HUES48 (cell line): ENCODE data around the gene ZFAND3.
"Not testable (repeated sequence)": the region's sequence is repeated elsewhere in the genome, so short reads cannot be mapped to it uniquely, and the experiment has no call there.

Experiments used
- H3K27ac ChIP-seq: one replicate; pipeline ENCODE4 v1.7.0; 2013; ENCODE audit warnings: low read depth, low read length, inconsistent platforms
- H3K27me3 ChIP-seq: 2 replicates; pipeline ENCODE4 v1.6.1; 2013; ENCODE audit warnings: mild to moderate bottlenecking, low read length; ENCODE audit not compliant: control insufficient read depth, insufficient read depth
- H3K36me3 ChIP-seq: 2 replicates; pipeline ENCODE4 v1.6.1; 2013; ENCODE audit warnings: low read length; ENCODE audit not compliant: control insufficient read depth, insufficient read depth
- H3K4me1 ChIP-seq: 2 replicates; pipeline ENCODE4 v1.6.1; 2013; ENCODE audit warnings: mild to moderate bottlenecking, low read length; ENCODE audit not compliant: control insufficient read depth, insufficient read depth
- H3K4me3 ChIP-seq: 2 replicates; pipeline ENCODE4 v1.5.1; 2013; ENCODE audit warnings: mild to moderate bottlenecking, low read depth, low read length
- H3K9ac ChIP-seq: 2 replicates; pipeline ENCODE4 v1.6.1; 2013; ENCODE audit warnings: mild to moderate bottlenecking, low read depth, low read length, moderate library complexity
- H3K9me3 ChIP-seq: 2 replicates; pipeline ENCODE4 v1.6.1; 2013; ENCODE audit warnings: low read length; ENCODE audit not compliant: control insufficient read depth, insufficient read depth

The ZFAND3 gene

GRCh38 chr6:37987559-37987958, 168.0 kb downstream of the ZFAND3 start:
- Histone ChIP-seq H3K9me3 (no peaks in the 10 kb centered on the region), H3K4me1 (no peaks in the 10 kb centered on the region; the same call in 1 of the 2 replicates), H3K27me3 (no peaks in the 10 kb centered on the region), H3K36me3 (no peaks in the 10 kb centered on the region), H3K9ac (no peak overlapping the region), H3K4me3 (no peak overlapping the region), H3K27ac (no peak overlapping the region)

GRCh38 chr6:37988127-37988526, 168.6 kb downstream of the ZFAND3 start:
- no peaks in the 10 kb centered on the region for H3K9me3 ChIP-seq
- H3K4me1 ChIP-seq: no peaks in the 10 kb centered on the region; the same call in 1 of the 2 replicates
- no peak overlapping the region for H3K27ac ChIP-seq
- H3K36me3 ChIP-seq: no peaks in the 10 kb centered on the region
- no peak overlapping the region for H3K4me3 ChIP-seq
- no peak overlapping the region for H3K9ac ChIP-seq
- H3K27me3 ChIP-seq: no peaks in the 10 kb centered on the region

GRCh38 chr6:37988696-37989095, 169.2 kb downstream of the ZFAND3 start:
- H3K9me3 ChIP-seq: no peaks in the 10 kb centered on the region
- no peaks in the 10 kb centered on the region for H3K36me3 ChIP-seq
- no peak overlapping the region for H3K4me3 ChIP-seq
- no peaks in the 10 kb centered on the region for H3K27me3 ChIP-seq
- no peak overlapping the region for H3K27ac ChIP-seq
- peaks cover under 1% of the 10 kb centered on the region; the same call in 1 of the 2 replicates for H3K4me1 ChIP-seq
- no peak overlapping the region for H3K9ac ChIP-seq

GRCh38 chr6:37990762-37991525, 171.4 kb downstream of the ZFAND3 start:
- Histone ChIP-seq H3K27ac (no peak overlapping the region), H3K27me3 (no peaks in the 10 kb centered on the region), H3K36me3 (no peaks in the 10 kb centered on the region), H3K9ac (no peak overlapping the region), H3K4me3 (no peak overlapping the region), H3K4me1 (peaks cover 12% of the 10 kb centered on the region), H3K9me3 (no peaks in the 10 kb centered on the region)

- H3K4me1 ChIP-seq: peaks cover 17% of the 10 kb centered on the region
Measured at GRCh38 chr6:37992749-37993148, 173.2 kb downstream of the ZFAND3 start.

GRCh38 chr6:37993194-37993593, 173.7 kb downstream of the ZFAND3 start:
- not testable (repeated sequence) for H3K27me3 ChIP-seq, H3K36me3 ChIP-seq, H3K27ac ChIP-seq, H3K9me3 ChIP-seq, H3K4me3 ChIP-seq, H3K9ac ChIP-seq
- peaks cover 17% of the 10 kb centered on the region for H3K4me1 ChIP-seq

More at GRCh38 chr6:37992749-37993148, 173.2 kb downstream of the ZFAND3 start:
- no peak overlapping the region for H3K27ac ChIP-seq
- H3K9ac ChIP-seq: no peak overlapping the region
- no peaks in the 10 kb centered on the region for H3K27me3 ChIP-seq
- H3K9me3 ChIP-seq: no peaks in the 10 kb centered on the region
- H3K4me3 ChIP-seq: no peak overlapping the region
- no peaks in the 10 kb centered on the region for H3K36me3 ChIP-seq

- no peak overlapping the region for H3K9ac ChIP-seq
- H3K27ac ChIP-seq: no peak overlapping the region
Measured at GRCh38 chr6:37993596-37993995, 174.1 kb downstream of the ZFAND3 start.

GRCh38 chr6:37994223-37994622, 174.7 kb downstream of the ZFAND3 start:
- H3K36me3 ChIP-seq: no peaks in the 10 kb centered on the region
- peaks cover 17% of the 10 kb centered on the region for H3K4me1 ChIP-seq
- no peaks in the 10 kb centered on the region for H3K9me3 ChIP-seq
- H3K27me3 ChIP-seq: no peaks in the 10 kb centered on the region
- H3K27ac ChIP-seq: no peak overlapping the region
- no peak overlapping the region for H3K4me3 ChIP-seq
- H3K9ac ChIP-seq: no peak overlapping the region

More at GRCh38 chr6:37993596-37993995, 174.1 kb downstream of the ZFAND3 start:
- H3K27me3 ChIP-seq: no peaks in the 10 kb centered on the region
- no peaks in the 10 kb centered on the region for H3K36me3 ChIP-seq
- no peaks in the 10 kb centered on the region for H3K9me3 ChIP-seq
- H3K4me1 ChIP-seq: peaks cover 17% of the 10 kb centered on the region
- no peak overlapping the region for H3K4me3 ChIP-seq

GRCh38 chr6:37998366-37998765, 178.8 kb downstream of the ZFAND3 start:
- Histone ChIP-seq H3K4me3 (no peak overlapping the region), H3K36me3 (no peaks in the 10 kb centered on the region), H3K9me3 (no peaks in the 10 kb centered on the region)

GRCh38 chr6:38001386-38001785, 181.9 kb downstream of the ZFAND3 start:
- H3K4me3 ChIP-seq: no peak overlapping the region
- H3K27me3 ChIP-seq: no peaks in the 10 kb centered on the region
- no peaks in the 10 kb centered on the region for H3K36me3 ChIP-seq
- no peak overlapping the region for H3K9ac ChIP-seq
- H3K4me1 ChIP-seq: peaks cover 2% of the 10 kb centered on the region; the same call in 1 of the 2 replicates
- no peak overlapping the region for H3K27ac ChIP-seq
- no peaks in the 10 kb centered on the region for H3K9me3 ChIP-seq

More at GRCh38 chr6:37998366-37998765, 178.8 kb downstream of the ZFAND3 start:
- Histone ChIP-seq H3K27me3 (no peaks in the 10 kb centered on the region), H3K4me1 (peaks cover 17% of the 10 kb centered on the region), H3K27ac (no peak overlapping the region), H3K9ac (no peak overlapping the region)

GRCh38 chr6:38004908-38005307, 185.4 kb downstream of the ZFAND3 start:
- H3K9me3 ChIP-seq: no peaks in the 10 kb centered on the region
- H3K36me3 ChIP-seq: no peaks in the 10 kb centered on the region
- H3K27me3 ChIP-seq: no peaks in the 10 kb centered on the region
- peaks cover 10% of the 10 kb centered on the region; the same call in 1 of the 2 replicates for H3K4me1 ChIP-seq
- no peak overlapping the region for H3K4me3 ChIP-seq
- H3K27ac ChIP-seq: no peak overlapping the region
- H3K9ac ChIP-seq: no peak overlapping the region
